ENCODE measurements around the gene JAK2. TPM values are rescaled to one million over a fixed set of nuclear protein-coding genes. Genes with fewer than 3 reads are reported as not detected.

Gene JAK2
- total RNA-seq, 2 experiments from 2014 or later, result 28.4 to 29.0 TPM

DNA sequence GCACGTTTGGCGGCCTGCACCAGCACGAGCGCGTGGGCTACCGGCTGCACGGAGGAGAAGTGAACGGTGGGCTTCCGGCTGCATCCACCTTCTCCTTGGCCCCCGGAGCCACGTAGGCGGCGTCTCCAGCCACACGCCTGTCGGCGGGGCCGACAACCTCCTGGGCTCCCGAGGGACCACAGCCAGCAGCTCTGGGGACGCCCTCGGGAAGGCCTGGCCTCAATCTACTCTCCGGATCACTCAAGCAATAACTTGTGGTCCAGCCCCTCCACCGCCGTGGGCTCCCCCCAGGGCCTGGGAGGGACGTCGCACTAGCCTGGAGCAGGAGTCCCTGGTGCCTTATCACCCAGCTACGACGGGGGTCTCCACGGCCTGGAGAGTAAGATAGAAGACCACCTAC is 126.6 kb downstream of the JAK2 start:
- H3K27me3 Mint-ChIP-seq, result no peaks in the 10 kb centered on the region
- intact Hi-C loops (cut with micrococcal nuclease), result no loop called here
- no peaks in the 10 kb centered on the region for H3K4me1 Mint-ChIP-seq (ENCODE audit: low read depth)
- TF ChIP-seq, protein P1, sequence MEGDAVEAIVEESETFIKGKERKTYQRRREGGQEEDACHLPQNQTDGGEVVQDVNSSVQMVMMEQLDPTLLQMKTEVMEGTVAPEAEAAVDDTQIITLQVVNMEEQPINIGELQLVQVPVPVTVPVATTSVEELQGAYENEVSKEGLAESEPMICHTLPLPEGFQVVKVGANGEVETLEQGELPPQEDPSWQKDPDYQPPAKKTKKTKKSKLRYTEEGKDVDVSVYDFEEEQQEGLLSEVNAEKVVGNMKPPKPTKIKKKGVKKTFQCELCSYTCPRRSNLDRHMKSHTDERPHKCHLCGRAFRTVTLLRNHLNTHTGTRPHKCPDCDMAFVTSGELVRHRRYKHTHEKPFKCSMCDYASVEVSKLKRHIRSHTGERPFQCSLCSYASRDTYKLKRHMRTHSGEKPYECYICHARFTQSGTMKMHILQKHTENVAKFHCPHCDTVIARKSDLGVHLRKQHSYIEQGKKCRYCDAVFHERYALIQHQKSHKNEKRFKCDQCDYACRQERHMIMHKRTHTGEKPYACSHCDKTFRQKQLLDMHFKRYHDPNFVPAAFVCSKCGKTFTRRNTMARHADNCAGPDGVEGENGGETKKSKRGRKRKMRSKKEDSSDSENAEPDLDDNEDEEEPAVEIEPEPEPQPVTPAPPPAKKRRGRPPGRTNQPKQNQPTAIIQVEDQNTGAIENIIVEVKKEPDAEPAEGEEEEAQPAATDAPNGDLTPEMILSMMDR (IDR thresholded peaks at IDR 0.05), result no peak
- ATAC-seq (no peak), DNase-seq (no peak)
- H3K4me3 Mint-ChIP-seq, result no peak overlapping the region
- ChIA-PET POLR2A (no interaction called here), CTCF (no interaction called here)
- peaks cover 29% of the 10 kb centered on the region for H3K36me3 Mint-ChIP-seq (ENCODE audit: low read depth)
- H3K9me3 Mint-ChIP-seq, result peaks cover 4% of the 10 kb centered on the region
- no peak overlapping the region for H3K27ac Mint-ChIP-seq

DNA sequence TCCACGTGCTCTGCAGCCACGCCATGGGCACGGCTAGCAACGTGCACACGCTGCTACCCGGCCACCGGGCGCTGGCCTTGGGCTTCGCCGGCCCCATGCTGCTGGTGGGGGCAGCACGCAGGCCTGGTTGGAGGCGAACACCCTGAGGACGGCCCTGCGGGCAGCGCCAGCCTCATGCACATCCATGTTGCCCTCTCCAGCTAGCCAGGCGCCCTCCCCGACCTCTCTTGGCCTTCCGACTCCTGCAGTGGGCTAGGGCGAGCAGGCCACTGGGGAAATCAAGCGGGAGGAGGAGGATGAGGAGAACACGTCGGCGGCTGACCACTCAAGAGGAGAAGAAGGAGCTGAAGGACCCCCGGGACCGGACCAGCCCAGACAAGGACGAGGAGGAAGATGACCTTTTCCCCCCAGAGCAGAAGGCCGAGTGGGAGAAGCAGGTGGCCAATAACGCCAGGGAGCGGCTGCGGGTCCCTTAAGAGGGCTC is 127.1 kb downstream of the JAK2 start:
- Mint-ChIP-seq H3K36me3 (ENCODE audit: low read depth) (peaks cover 31% of the 10 kb centered on the region), H3K4me1 (ENCODE audit: low read depth) (no peaks in the 10 kb centered on the region), H3K27ac (no peak overlapping the region), H3K4me3 (no peak overlapping the region), H3K9me3 (peaks cover 4% of the 10 kb centered on the region), H3K27me3 (no peaks in the 10 kb centered on the region)
- ChIA-PET POLR2A (interaction anchor here (0.8 kb wide), 1 partner anchor 10 kb away, joined by 3 read pairs; no protein-coding TSS in a partner anchor), CTCF (no interaction called here)
- intact Hi-C loops (cut with micrococcal nuclease), result no loop called here
- TF ChIP-seq, protein P1 (IDR thresholded peaks at IDR 0.05), result no peak
- ATAC-seq (no peak), DNase-seq (no peak)

DNA sequence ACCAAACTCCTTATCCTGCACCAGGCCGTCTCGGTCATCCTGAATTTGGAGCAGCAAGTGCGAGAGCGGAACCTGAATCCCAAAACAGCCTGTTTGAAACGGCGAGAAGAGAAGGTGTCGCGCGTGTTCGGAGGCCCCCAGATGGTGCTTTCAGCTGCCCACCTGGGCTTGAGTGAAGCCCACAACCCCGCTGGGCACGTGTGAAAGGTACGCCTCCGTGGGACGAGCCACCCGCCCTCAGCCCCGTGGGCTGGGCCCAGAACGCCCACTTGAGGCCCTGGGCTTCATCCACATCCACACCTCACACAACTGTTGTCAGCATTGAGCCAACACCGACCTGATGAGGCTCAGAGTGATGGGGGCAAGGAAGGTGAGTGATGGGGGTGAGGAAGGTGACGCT is 127.6 kb downstream of the JAK2 start:
- Mint-ChIP-seq H3K4me1 (ENCODE audit: low read depth) (no peaks in the 10 kb centered on the region), H3K36me3 (ENCODE audit: low read depth) (peaks cover 29% of the 10 kb centered on the region), H3K9me3 (peaks cover 4% of the 10 kb centered on the region), H3K27ac (no peak overlapping the region), H3K27me3 (no peaks in the 10 kb centered on the region), H3K4me3 (no peak overlapping the region)
- POLR2A ChIA-PET, result interaction anchor here (0.7 to 0.8 kb wide), 2 partner anchors 10 to 253 kb away, joined by 3 read pairs; no protein-coding TSS in a partner anchor
- CTCF ChIA-PET, result no interaction called here
- no peak for DNase-seq
- TF ChIP-seq, protein P1 (IDR thresholded peaks at IDR 0.05), result no peak
- intact Hi-C loops (cut with micrococcal nuclease), result no loop called here
- ATAC-seq, result no peak

DNA sequence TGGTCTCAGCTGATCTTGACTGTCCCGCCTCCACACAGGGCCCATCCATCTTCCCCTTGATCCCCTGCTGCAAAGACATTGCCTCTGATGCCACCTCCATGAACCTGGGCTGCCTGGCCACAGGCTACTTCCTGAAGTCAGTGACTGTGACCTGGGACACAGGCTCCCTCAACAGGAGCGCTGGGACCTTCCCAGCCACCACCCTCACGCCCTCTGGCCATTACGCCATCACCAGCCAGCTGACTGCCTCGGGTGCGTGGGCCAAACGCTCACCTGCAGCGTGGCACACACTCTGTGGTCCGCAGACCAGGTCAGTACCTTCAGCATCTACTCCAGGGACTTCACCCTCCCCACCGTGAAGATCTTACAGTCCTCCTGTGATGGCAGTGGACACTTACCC is 128.5 kb downstream of the JAK2 start:
- peaks cover 29% of the 10 kb centered on the region for H3K36me3 Mint-ChIP-seq (ENCODE audit: low read depth)
- TF ChIP-seq, protein P1 (IDR thresholded peaks at IDR 0.05), result no peak
- no peaks in the 10 kb centered on the region for H3K4me1 Mint-ChIP-seq (ENCODE audit: low read depth)
- peaks cover 4% of the 10 kb centered on the region for H3K9me3 Mint-ChIP-seq
- H3K27ac Mint-ChIP-seq, result no peak overlapping the region
- CTCF ChIA-PET, result no interaction called here
- POLR2A ChIA-PET, result no interaction called here
- no peak for ATAC-seq
- H3K4me3 Mint-ChIP-seq, result no peak overlapping the region
- DNase-seq, result no peak
- intact Hi-C loops (cut with micrococcal nuclease), result no loop called here
- H3K27me3 Mint-ChIP-seq, result no peaks in the 10 kb centered on the region

DNA sequence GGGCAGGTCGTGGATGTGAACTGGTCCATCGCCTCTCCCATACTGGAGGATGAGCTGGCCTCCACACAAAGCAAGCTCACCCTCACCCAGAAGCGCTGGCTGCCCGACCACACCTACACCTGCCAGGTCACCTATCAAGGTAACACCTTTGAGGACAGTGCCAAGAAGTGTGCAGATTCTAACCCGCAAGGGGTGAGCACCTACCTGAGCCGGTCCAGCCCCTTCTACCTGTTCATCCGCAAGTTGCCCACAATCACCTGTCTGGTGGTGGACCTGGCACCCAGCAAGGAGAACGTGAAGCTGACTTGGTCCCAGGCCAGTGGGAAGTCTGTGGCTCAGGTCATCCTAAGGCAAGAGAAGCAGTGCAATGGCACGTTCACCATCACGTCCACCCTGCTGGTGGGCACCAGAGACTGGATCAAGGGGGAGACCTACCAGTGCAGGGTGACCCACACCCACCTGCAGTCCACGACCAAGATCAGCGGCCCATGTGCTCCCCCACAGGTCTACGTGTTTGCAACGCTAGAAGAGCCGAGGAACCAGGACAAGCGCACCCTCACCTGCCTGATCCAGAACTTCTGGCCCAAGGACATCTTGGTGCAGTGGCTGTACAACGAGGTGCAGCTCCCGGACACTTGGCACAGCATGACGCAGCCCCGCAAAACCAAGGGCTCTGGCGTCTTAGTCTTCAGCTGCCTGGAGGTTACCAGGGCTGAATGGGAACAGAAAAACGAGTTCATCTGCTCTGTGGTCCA is 129.1 kb downstream of the JAK2 start:
- ChIA-PET CTCF (no interaction called here), POLR2A (no interaction called here)
- Mint-ChIP-seq H3K4me3 (no peak overlapping the region), H3K4me1 (ENCODE audit: low read depth) (no peaks in the 10 kb centered on the region), H3K27me3 (no peaks in the 10 kb centered on the region), H3K9me3 (peaks cover 4% of the 10 kb centered on the region), H3K36me3 (ENCODE audit: low read depth) (peaks cover 29% of the 10 kb centered on the region), H3K27ac (no peak overlapping the region)
- intact Hi-C loops (cut with micrococcal nuclease), result no loop called here
- ATAC-seq, result no peak
- TF ChIP-seq, protein P1 (IDR thresholded peaks at IDR 0.05), result no peak
- no peak for DNase-seq
